MM.1S (cell line): ENCODE measurements around the gene ALG10B.
"Not testable (repeated sequence)": the region's sequence is repeated elsewhere in the genome, so short reads cannot be mapped to it uniquely, and the experiment has no call there.

ENCODE experiments used
- DNase-seq: peaks from one replicate; pipeline ENCODE4 v3.0.0-alpha.2; 2015
- H2AFZ ChIP-seq: fragments of 300-600 bp; sonication (generic); 2 replicates; pipeline ENCODE4 v1.6.0; 2016; ENCODE audit warnings: antibody characterized with exemption, low read length
- H3F3A ChIP-seq: fragments of 300-600 bp; sonication (generic); 2 replicates; pipeline ENCODE4 v1.6.1; 2016; ENCODE audit warnings: mild to moderate bottlenecking, antibody characterized with exemption, low read length, moderate library complexity, mixed read lengths; ENCODE audit not compliant: insufficient read depth
- H3K27ac ChIP-seq: fragments of 300-600 bp; sonication (generic); 2 replicates; pipeline ENCODE4 v1.5.1; 2016; ENCODE audit warnings: mild to moderate bottlenecking, low read length
- H3K27me3 ChIP-seq: fragments of 300-600 bp; sonication (generic); replicated peaks from 2 replicates; pipeline ENCODE4 v1.6.0; 2016; ENCODE audit warnings: low read length; ENCODE audit not compliant: insufficient read depth
- H3K36me3 ChIP-seq: fragments of 300-600 bp; sonication (generic); replicated peaks from 2 replicates; pipeline ENCODE4 v1.6.1; 2016; ENCODE audit warnings: mild to moderate bottlenecking, low read length, mixed read lengths; ENCODE audit not compliant: insufficient read depth
- H3K4me1 ChIP-seq: fragments of 300-600 bp; sonication (generic); 2 replicates; pipeline ENCODE4 v1.6.1; 2016; ENCODE audit warnings: low read length, mixed read lengths
- H3K4me2 ChIP-seq: fragments of 300-600 bp; sonication (generic); 2 replicates; pipeline ENCODE4 v1.6.0; 2016; ENCODE audit warnings: low read depth, low read length
- H3K4me3 ChIP-seq: fragments of 300-600 bp; sonication (generic); 2 replicates; pipeline ENCODE4 v1.5.1; 2016; ENCODE audit warnings: low read length, mixed read lengths
- H3K79me2 ChIP-seq: fragments of 300-600 bp; sonication (generic); 2 replicates; pipeline ENCODE4 v1.6.1; 2016; ENCODE audit warnings: mixed run types, low read length, mixed read lengths
- H3K9ac ChIP-seq: fragments of 300-600 bp; sonication (generic); 2 replicates; pipeline ENCODE4 v1.6.1; 2016; ENCODE audit warnings: low read length, mixed read lengths
- H3K9me2 ChIP-seq: fragments of 300-600 bp; sonication (generic); replicated peaks from 2 replicates; pipeline ENCODE4 v1.6.1; 2016; ENCODE audit warnings: mild to moderate bottlenecking, low read length, mixed read lengths; ENCODE audit not compliant: insufficient read depth
- H3K9me3 ChIP-seq: fragments of 300-600 bp; sonication (generic); replicated peaks from 2 replicates; pipeline ENCODE4 v1.6.1; 2016; ENCODE audit warnings: mild to moderate bottlenecking, low read length, mixed read lengths; ENCODE audit not compliant: insufficient read depth
- H4K20me1 ChIP-seq: fragments of 300-600 bp; sonication (generic); 2 replicates; pipeline ENCODE4 v1.6.1; 2016; ENCODE audit warnings: mild to moderate bottlenecking, low read length, moderate library complexity, mixed read lengths; ENCODE audit not compliant: insufficient read depth
- EZH2 ChIP-seq: fragments of 300-600 bp; sonication (generic); optimal IDR thresholded peaks from 2 replicates; pipeline ENCODE3; 2017; ENCODE audit warnings: low read depth, mild to moderate bottlenecking, antibody characterized with exemption, low read length, mixed read lengths
- EZH2phosphoT487 ChIP-seq: fragments of 300-600 bp; sonication (generic); IDR thresholded peaks from 2 replicates; pipeline ENCODE4 v1.6.1; 2018; ENCODE audit warnings: antibody characterized with exemption, low read length
- TF ChIP-seq, protein P1 (sequence below): fragments of 300-600 bp; sonication (generic); IDR thresholded peaks from 2 replicates; pipeline ENCODE4 v1.5.1; 2016; ENCODE audit warnings: antibody characterized with exemption, low read length, mixed read lengths

The ALG10B gene

DNA sequence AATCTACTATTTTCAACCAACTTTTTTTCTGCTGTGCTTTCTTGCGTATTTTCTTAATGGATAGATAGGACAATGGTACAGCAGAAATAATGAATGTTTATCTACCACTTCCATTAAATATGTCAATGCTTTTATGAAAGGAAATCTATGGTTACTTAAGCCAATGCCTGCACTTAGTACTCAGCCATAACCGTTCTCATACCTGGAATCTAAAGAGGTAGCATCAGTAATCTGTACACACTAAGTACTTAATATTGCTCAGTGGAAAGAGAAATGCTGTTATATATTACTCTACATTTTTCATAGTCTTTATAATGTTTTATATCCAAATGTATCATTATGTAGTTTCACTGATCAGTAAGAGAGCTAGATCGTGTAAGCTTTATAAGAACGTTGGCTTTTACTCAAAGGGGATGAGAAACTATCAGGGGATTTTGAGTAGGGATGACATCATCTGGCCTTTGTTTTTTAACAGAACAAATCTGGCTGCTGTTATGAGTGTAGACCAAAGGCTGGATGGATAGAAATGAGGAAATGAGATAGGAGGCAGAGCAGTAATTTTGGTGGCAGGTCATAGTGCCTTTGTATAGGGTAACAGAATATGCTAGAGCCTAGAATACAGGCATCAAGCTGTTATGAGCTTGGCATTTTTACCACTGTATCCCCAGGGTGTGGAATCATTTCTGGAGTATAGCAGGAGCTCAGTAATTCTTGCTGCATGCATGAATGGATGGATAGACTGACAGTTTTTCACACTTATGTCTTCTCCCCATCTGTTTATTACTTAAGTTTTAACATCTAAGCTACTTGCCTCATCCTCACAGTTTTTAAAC is 34.0 kb downstream of the ALG10B start:
- peak; percentile 47 for DNase-seq
- H3K4me2 ChIP-seq: peak overlapping the region; percentile 79
- H3F3A ChIP-seq: peaks cover 12% of the 10 kb centered on the region
- TF ChIP-seq EZH2phosphoT487 (no peak), EZH2 (no peak)
- TF ChIP-seq, protein P1, sequence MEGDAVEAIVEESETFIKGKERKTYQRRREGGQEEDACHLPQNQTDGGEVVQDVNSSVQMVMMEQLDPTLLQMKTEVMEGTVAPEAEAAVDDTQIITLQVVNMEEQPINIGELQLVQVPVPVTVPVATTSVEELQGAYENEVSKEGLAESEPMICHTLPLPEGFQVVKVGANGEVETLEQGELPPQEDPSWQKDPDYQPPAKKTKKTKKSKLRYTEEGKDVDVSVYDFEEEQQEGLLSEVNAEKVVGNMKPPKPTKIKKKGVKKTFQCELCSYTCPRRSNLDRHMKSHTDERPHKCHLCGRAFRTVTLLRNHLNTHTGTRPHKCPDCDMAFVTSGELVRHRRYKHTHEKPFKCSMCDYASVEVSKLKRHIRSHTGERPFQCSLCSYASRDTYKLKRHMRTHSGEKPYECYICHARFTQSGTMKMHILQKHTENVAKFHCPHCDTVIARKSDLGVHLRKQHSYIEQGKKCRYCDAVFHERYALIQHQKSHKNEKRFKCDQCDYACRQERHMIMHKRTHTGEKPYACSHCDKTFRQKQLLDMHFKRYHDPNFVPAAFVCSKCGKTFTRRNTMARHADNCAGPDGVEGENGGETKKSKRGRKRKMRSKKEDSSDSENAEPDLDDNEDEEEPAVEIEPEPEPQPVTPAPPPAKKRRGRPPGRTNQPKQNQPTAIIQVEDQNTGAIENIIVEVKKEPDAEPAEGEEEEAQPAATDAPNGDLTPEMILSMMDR: no peak
- peaks cover 17% of the 10 kb centered on the region for H3K4me1 ChIP-seq
- no peaks in the 10 kb centered on the region for H3K36me3 ChIP-seq
- peak overlapping the region; percentile 71 for H2AFZ ChIP-seq
- peak overlapping the region; percentile 66; the same call in 1 of the 2 replicates for H3K27ac ChIP-seq
- H3K27me3 ChIP-seq: no peaks in the 10 kb centered on the region
- no peaks in the 10 kb centered on the region for H3K9me2 ChIP-seq
- H3K4me3 ChIP-seq: peak overlapping the region; percentile 35
- H3K9me3 ChIP-seq: no peaks in the 10 kb centered on the region
- no peaks in the 10 kb centered on the region for H4K20me1 ChIP-seq
- peak overlapping the region; percentile 31; the same call in 1 of the 2 replicates for H3K9ac ChIP-seq
- no peaks in the 10 kb centered on the region for H3K79me2 ChIP-seq

DNA sequence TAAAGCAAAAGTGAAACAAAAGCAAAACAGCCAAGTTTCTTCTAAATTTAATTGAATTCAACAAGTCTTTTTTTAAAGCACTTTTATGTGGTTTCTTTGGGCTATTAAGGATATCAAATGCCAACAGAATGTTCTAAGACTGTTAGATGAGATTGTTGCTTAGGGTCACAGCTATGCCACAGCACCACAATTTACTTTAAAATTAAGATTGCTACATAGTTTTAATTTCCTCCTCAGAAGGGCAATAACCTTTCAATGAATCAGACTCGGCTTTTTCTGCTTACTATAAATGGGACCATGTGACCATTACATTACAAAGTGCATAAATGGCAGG is 34.6 kb downstream of the ALG10B start:
- H3K9me3 ChIP-seq, H3K36me3 ChIP-seq, H4K20me1 ChIP-seq, H3K9me2 ChIP-seq, H3K27me3 ChIP-seq, H3K79me2 ChIP-seq: not testable (repeated sequence)
- Histone ChIP-seq H2AFZ (peak overlapping the region; percentile 71), H3K9ac (peak overlapping the region; percentile 31; the same call in 1 of the 2 replicates), H3K4me3 (peak overlapping the region; percentile 35), H3K4me2 (peak overlapping the region; percentile 79), H3F3A (peaks cover 12% of the 10 kb centered on the region), H3K27ac (peak overlapping the region; percentile 66; the same call in 1 of the 2 replicates), H3K4me1 (peaks cover 23% of the 10 kb centered on the region)
- peak; percentile 44 for DNase-seq

DNA sequence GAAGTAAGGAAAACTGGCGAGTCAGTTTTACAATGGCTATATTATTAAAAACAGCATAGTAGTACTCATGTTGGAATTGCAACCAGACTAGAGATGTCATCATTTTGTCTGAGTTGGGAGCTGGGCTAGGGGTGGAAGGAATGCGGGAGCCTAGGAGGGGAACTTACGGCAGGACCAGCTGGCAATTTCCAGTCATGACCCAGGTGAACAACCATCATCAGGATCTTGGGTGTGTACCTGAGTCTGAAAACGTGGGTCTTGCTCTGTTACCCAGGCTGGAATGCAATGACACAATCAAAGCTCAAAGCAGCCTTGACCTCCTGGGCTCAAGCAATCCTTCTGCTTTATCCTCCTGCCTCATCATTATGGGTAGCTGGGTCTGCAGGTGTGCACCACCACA is 50.9 kb downstream of the ALG10B start:
- Histone ChIP-seq H3K4me1 (no peaks in the 10 kb centered on the region), H3F3A (no peaks in the 10 kb centered on the region), H3K9ac (no peak overlapping the region), H3K4me3 (no peak overlapping the region), H2AFZ (no peak overlapping the region), H3K27ac (no peak overlapping the region), H3K27me3 (no peaks in the 10 kb centered on the region), H4K20me1 (no peaks in the 10 kb centered on the region), H3K36me3 (no peaks in the 10 kb centered on the region), H3K9me2 (no peaks in the 10 kb centered on the region), H3K79me2 (no peaks in the 10 kb centered on the region), H3K9me3 (no peaks in the 10 kb centered on the region), H3K4me2 (no peak overlapping the region)
- DNase-seq: no peak
- no peak for TF ChIP-seq EZH2
- TF ChIP-seq, protein P1: no peak
- TF ChIP-seq EZH2phosphoT487: no peak

DNA sequence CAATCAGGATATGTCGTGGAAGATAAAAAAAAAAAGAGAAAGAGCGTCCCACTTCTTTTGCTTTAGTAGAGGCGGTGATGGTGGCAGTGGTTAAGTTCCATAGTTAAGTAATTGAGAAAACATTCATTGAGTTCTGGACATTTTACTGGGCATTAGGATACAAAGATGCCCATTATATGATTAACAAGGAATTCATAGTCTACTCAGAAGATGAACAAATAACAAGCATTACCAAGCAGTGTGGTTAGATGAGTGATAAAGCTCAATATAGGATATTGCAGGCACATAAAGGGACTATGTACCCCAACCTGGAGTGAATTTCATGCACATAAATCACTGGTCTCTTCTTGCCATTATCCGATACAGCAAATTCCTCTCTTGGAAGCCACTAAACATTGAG is 53.7 kb downstream of the ALG10B start:
- no peaks in the 10 kb centered on the region for H3K9me2 ChIP-seq
- no peaks in the 10 kb centered on the region for H3K36me3 ChIP-seq
- H3K27ac ChIP-seq: no peak overlapping the region
- no peak for DNase-seq
- H3K4me1 ChIP-seq: peaks cover 8% of the 10 kb centered on the region
- no peaks in the 10 kb centered on the region for H4K20me1 ChIP-seq
- H3K79me2 ChIP-seq: no peaks in the 10 kb centered on the region
- no peak overlapping the region for H3K4me2 ChIP-seq
- no peak overlapping the region for H3K9ac ChIP-seq
- TF ChIP-seq EZH2phosphoT487: no peak
- TF ChIP-seq EZH2: no peak
- H3K9me3 ChIP-seq: no peaks in the 10 kb centered on the region
- no peaks in the 10 kb centered on the region for H3F3A ChIP-seq
- H3K4me3 ChIP-seq: no peak overlapping the region
- no peak overlapping the region for H2AFZ ChIP-seq
- no peaks in the 10 kb centered on the region for H3K27me3 ChIP-seq
